IMR-90 (cell line): ENCODE results near the gene PRKAR1A. TPM values are rescaled to one million over a fixed set of nuclear protein-coding genes. Genes with fewer than 3 reads are reported as not detected.

Experiments
- ATAC-seq: fragments of 200-7000 bp; cut with Tn5 transposase; 2 replicates; pipeline ENCODE4 v1.9.1; 2020; ENCODE audit warnings: low read depth, mild to moderate bottlenecking, moderate library complexity
- BruUV-seq: library from RNA; stranded (reverse); fragments of 400-500 nt; replicated peaks from 2 replicates; lab custom pipeline; 2021; lab: Mats Ljungman, UMichigan
- CTCF ChIA-PET: fragments of 300-600 bp; formaldehyde crosslinking; extraction: SDS; loops from one replicate; lab custom pipeline; 2021; ENCODE audit warnings: antibody characterized with exemption; lab: Yijun Ruan, JAX
- POLR2A ChIA-PET: fragments of 300-600 bp; sonication (Branson Sonifier 250); formaldehyde crosslinking; loops from one replicate; lab custom pipeline; 2022; ENCODE audit warnings: antibody characterized with exemption; ENCODE audit not compliant: unreplicated experiment; lab: Charles Lee
- DNase-seq: peaks from one replicate; pipeline ENCODE4 v3.0.0; 2013
- H2AFZ ChIP-seq: replicated peaks from 2 replicates; pipeline ENCODE3; 2013; ENCODE audit warnings: low read length, mild to moderate bottlenecking; ENCODE audit not compliant: poor library complexity
- H2AK5ac ChIP-seq: 2 replicates; pipeline ENCODE4 v1.6.1; 2013; ENCODE audit warnings: low read depth, low read length, inconsistent platforms
- H2AK9ac ChIP-seq: replicated peaks from 2 replicates; pipeline ENCODE3; 2013; ENCODE audit warnings: mild to moderate bottlenecking, low read depth, low read length, moderate library complexity; ENCODE audit not compliant: poor library complexity
- H2BK120ac ChIP-seq: 2 replicates; pipeline ENCODE4 v1.6.1; 2013; ENCODE audit warnings: low read depth, low read length, inconsistent platforms
- H2BK15ac ChIP-seq: 3 replicates; pipeline ENCODE4 v1.6.1; 2013; ENCODE audit warnings: low read depth, low read length, inconsistent platforms
- H2BK20ac ChIP-seq: 2 replicates; pipeline ENCODE4 v1.6.1; 2013; ENCODE audit warnings: low read depth, mild to moderate bottlenecking, inconsistent platforms, low read length, moderate library complexity
- H2BK5ac ChIP-seq: 2 replicates; pipeline ENCODE4 v1.6.1; 2013; ENCODE audit warnings: mild to moderate bottlenecking, low read depth, low read length, inconsistent platforms; ENCODE audit not compliant: poor library complexity, severe bottlenecking
- H3K14ac ChIP-seq: replicated peaks from 2 replicates; pipeline ENCODE4 v1.6.1; 2013; ENCODE audit warnings: low read depth, low read length, inconsistent platforms
- H3K18ac ChIP-seq: 2 replicates; pipeline ENCODE4 v1.6.1; 2013; ENCODE audit warnings: low read depth, low read length, control low read depth
- H3K23ac ChIP-seq: 2 replicates; pipeline ENCODE4 v1.6.1; 2013; ENCODE audit warnings: low read depth, low read length, inconsistent platforms
- H3K27ac ChIP-seq: 2 replicates; pipeline ENCODE4 v1.5.1; 2013; ENCODE audit warnings: mild to moderate bottlenecking, control low read depth, low read length; ENCODE audit not compliant: insufficient read depth
- H3K27me3 ChIP-seq: 2 replicates; pipeline ENCODE4 v1.6.1; 2013; ENCODE audit warnings: low read length; ENCODE audit not compliant: control insufficient read depth, insufficient read depth
- H3K36me3 ChIP-seq: 2 replicates; pipeline ENCODE4 v1.6.1; 2013; ENCODE audit warnings: low read length, mixed read lengths; ENCODE audit not compliant: control insufficient read depth, insufficient read depth
- H3K4ac ChIP-seq: 2 replicates; pipeline ENCODE4 v1.6.1; 2013; ENCODE audit warnings: low read depth, low read length, inconsistent platforms
- H3K4me1 ChIP-seq: 2 replicates; pipeline ENCODE4 v1.6.1; 2013; ENCODE audit warnings: low read length, mixed read lengths; ENCODE audit not compliant: control insufficient read depth, insufficient read depth
- H3K4me2 ChIP-seq: 2 replicates; pipeline ENCODE4 v1.6.1; 2013; ENCODE audit warnings: low read depth, mild to moderate bottlenecking, control low read depth, low read length, moderate library complexity
- H3K4me3 ChIP-seq: 2 replicates; pipeline ENCODE4 v1.5.1; 2013; ENCODE audit warnings: low read depth, mild to moderate bottlenecking, control low read depth, low read length, moderate library complexity; ENCODE audit not compliant: insufficient read depth
- H3K56ac ChIP-seq: 2 replicates; pipeline ENCODE4 v1.6.1; 2013; ENCODE audit warnings: low read length, inconsistent platforms; ENCODE audit not compliant: insufficient read depth; ENCODE audit errors: extremely low read depth
- H3K79me1 ChIP-seq, 2 experiments: 2 replicates each; pipeline ENCODE4 v1.6.1; 2013; ENCODE audit warnings: low read length in 2 of 2, inconsistent platforms in 1 of 2, low read depth in 1 of 2
- H3K9ac ChIP-seq: 2 replicates; pipeline ENCODE4 v1.6.1; 2013; ENCODE audit warnings: low read depth, low read length, control low read depth
- H3K9me1 ChIP-seq: 2 replicates; pipeline ENCODE4 v1.6.1; 2013; ENCODE audit warnings: low read length, inconsistent platforms; ENCODE audit not compliant: insufficient read depth
- H3K9me3 ChIP-seq: 2 replicates; pipeline ENCODE4 v1.6.1; 2013; ENCODE audit warnings: low read length; ENCODE audit not compliant: control insufficient read depth, insufficient read depth
- H4K20me1 ChIP-seq: 2 replicates; pipeline ENCODE4 v1.6.1; 2013; ENCODE audit warnings: low read length, inconsistent platforms; ENCODE audit not compliant: insufficient read depth
- H4K5ac ChIP-seq: 2 replicates; pipeline ENCODE4 v1.6.1; 2013; ENCODE audit warnings: mild to moderate bottlenecking, low read depth, low read length, control low read depth
- H4K8ac ChIP-seq, 2 experiments: 2 replicates each; pipeline ENCODE4 v1.6.1; 2013; ENCODE audit warnings: low read depth in 2 of 2, low read length in 2 of 2, control low read depth in 1 of 2, inconsistent platforms in 1 of 2
- H4K91ac ChIP-seq: 2 replicates; pipeline ENCODE4 v1.6.1; 2013; ENCODE audit warnings: low read depth, low read length, inconsistent platforms; ENCODE audit not compliant: insufficient read depth
- BHLHE40 ChIP-seq: fragments of 150-350 bp; IDR thresholded peaks from 2 replicates; pipeline ENCODE4 v1.6.1; 2016; ENCODE audit warnings: mild to moderate bottlenecking, low read depth, low read length
- CEBPB ChIP-seq: IDR thresholded peaks from 2 replicates; pipeline ENCODE4 v1.6.1; 2012; ENCODE audit warnings: low read depth, low read length, improper control_type of control experiment
- CHD1 ChIP-seq: IDR thresholded peaks from 2 replicates; pipeline ENCODE4 v1.6.1; 2012; ENCODE audit warnings: low read depth, low read length, improper control_type of control experiment
- FOS ChIP-seq: fragments of 150-350 bp; IDR thresholded peaks from 2 replicates; pipeline ENCODE4 v1.6.1; 2016; ENCODE audit warnings: low read depth, low read length
- MAFK ChIP-seq: IDR thresholded peaks from 2 replicates; pipeline ENCODE4 v1.6.1; 2012; ENCODE audit warnings: low read depth, low read length, improper control_type of control experiment
- MAZ ChIP-seq: IDR thresholded peaks from 2 replicates; pipeline ENCODE4 v1.6.1; 2012; ENCODE audit warnings: low read depth, mild to moderate bottlenecking, low read length, improper control_type of control experiment, moderate library complexity, borderline replicate concordance
- MXI1 ChIP-seq: IDR thresholded peaks from 2 replicates; pipeline ENCODE4 v1.6.1; 2012; ENCODE audit warnings: low read depth, mild to moderate bottlenecking, low read length, moderate library complexity, borderline replicate concordance
- POLR2A ChIP-seq: IDR thresholded peaks from 2 replicates; pipeline ENCODE4 v1.6.1; 2012; ENCODE audit warnings: mild to moderate bottlenecking, low read depth, low read length
- RAD21 ChIP-seq: IDR thresholded peaks from 2 replicates; pipeline ENCODE4 v1.6.1; 2012; ENCODE audit warnings: low read length, improper control_type of control experiment
- RCOR1 ChIP-seq: IDR thresholded peaks from 2 replicates; pipeline ENCODE4 v1.6.1; 2012; ENCODE audit warnings: mild to moderate bottlenecking, low read length, improper control_type of control experiment; ENCODE audit not compliant: insufficient replicate concordance
- RFX5 ChIP-seq: IDR thresholded peaks from 2 replicates; pipeline ENCODE4 v1.8.0; 2012; ENCODE audit warnings: low read depth, mild to moderate bottlenecking, low read length, moderate library complexity
- SMC3 ChIP-seq: fragments of 150-350 bp; IDR thresholded peaks from 2 replicates; pipeline ENCODE4 v1.6.1; 2016; ENCODE audit warnings: low read depth, mild to moderate bottlenecking, antibody characterized with exemption, low read length, moderate library complexity
- WGBS, 2 experiments: methylation state at CpG; one replicate each; pipeline versions ENCODE4 v1.1.5 to v1.1.7; 2013; ENCODE audit warnings: missing lambda C conversion rate in 2 of 2; ENCODE audit not compliant: insufficient read length in 1 of 2; ENCODE audit errors: extremely low coverage in 2 of 2; 5-methylcytosine and 5-hydroxymethylcytosine counted together
- dilution Hi-C: fragments of 300-500 bp; cut with HindIII; formaldehyde crosslinking; loops from one replicate; pipeline ENCODE4 v1.14.3; 2018; ENCODE audit warnings: low sequenced_read_pairs; ENCODE audit not compliant: unreplicated experiment
- in situ Hi-C: fragments of 300-500 bp; cut with MboI; formaldehyde crosslinking; loops from 3 replicates; pipeline ENCODE4 v1.14.3; 2019; ENCODE audit warnings: low sequenced_read_pairs, inconsistent platforms, mixed read lengths
- intact Hi-C: fragments of 100-400 bp; cut with micrococcal nuclease; formaldehyde crosslinking; loops from 2 replicates; pipeline ENCODE4 v1.10.0; 2022
- polyA plus RNA-seq, 3 experiments: library from polyadenylated mRNA; depleted of rRNA; stranded (reverse); fragments of >200 nt; gene quantifications; 2 replicates each; pipeline ENCODE4 v1.2.3, GENCODE V29; 2012; ENCODE audit warnings: low replicate concordance in 1 of 3
- total RNA-seq: library from RNA; depleted of rRNA; stranded (reverse); fragments of >200 nt; gene quantifications from 2 replicates; pipeline ENCODE4 v1.2.3, GENCODE V29; 2012
- TF ChIP-seq, protein P1 (sequence below): fragments of 150-350 bp; IDR thresholded peaks from 2 replicates; pipeline ENCODE4 v1.6.1; 2017; ENCODE audit warnings: mild to moderate bottlenecking, antibody characterized with exemption, low read length, low read depth
- TF ChIP-seq, protein P2 (sequence below): conservative IDR thresholded peaks from 2 replicates; pipeline ENCODE4 v1.5.1; 2012; ENCODE audit warnings: mild to moderate bottlenecking, low read depth, low read length, improper control_type of control experiment
- TF ChIP-seq, protein P3 (sequence below): fragments of 150-350 bp; IDR thresholded peaks from 2 replicates; pipeline ENCODE4 v1.6.1; 2016; ENCODE audit warnings: low read depth, mild to moderate bottlenecking, low read length, moderate library complexity, borderline replicate concordance

Gene PRKAR1A
- total and polyA plus RNA-seq, 2 of the 4 experiments (the other 2 are of a cell fraction) = 145 to 256 TPM

DNA sequence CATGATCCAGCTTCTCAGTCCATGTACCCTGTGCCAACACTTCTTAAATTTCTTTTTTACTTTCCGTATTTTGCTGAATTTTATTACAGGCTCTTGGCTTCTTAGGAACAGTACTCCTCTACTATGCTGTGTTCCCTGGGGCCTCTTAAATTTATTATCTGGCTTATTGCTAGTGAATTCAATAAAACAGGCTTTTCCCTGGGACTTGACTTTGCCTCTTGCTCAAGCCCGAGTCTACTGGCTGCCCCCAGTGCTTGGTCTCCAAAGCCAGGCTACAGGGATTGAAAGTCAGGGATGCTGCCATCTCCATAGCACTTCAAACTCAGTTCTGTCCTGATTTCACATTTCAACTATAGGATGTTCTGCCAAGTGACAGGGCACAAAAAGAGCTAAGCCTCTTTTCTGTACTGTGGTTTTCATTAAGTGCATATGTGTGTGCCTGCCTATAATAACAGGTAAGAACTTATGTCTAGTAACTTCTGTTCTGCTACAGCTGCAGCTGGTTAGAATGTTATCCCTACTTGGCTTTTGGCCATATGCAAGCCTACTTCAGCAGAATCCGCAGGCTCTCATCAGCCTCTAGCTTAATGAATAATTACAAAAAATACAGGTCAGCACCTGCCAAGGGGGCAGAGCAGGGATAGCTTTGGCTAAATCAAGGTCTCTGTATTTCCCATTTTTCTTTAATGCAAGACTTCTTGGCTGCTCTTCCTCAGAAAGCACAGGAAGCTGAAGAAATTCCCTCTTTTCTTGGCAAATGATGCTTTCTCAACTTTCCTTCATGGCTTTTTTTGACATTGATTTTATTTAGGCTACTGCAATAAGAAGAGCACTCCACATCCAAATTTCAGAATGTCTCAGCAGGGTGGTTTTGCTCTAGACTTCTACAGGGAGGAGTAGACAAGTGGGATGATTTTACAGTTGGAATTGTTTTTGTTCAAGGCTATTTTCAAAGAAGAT is 80.7 kb downstream of the PRKAR1A start:
- dilution Hi-C loops (no loop called here), in situ Hi-C loops (no loop called here), intact Hi-C loops (no loop called here)
- Histone ChIP-seq H3K9ac (no peak overlapping the region), H3K27ac (no peak overlapping the region), H2AFZ (no peak overlapping the region), H3K36me3 (no peaks in the 10 kb centered on the region), H3K27me3 (peaks cover 8% of the 10 kb centered on the region), H2AK9ac (no peak overlapping the region), H3K4me3 (no peak overlapping the region), H2BK20ac (no peak overlapping the region), H4K91ac (no peak overlapping the region), H2BK120ac (no peak overlapping the region), H4K8ac (no peak overlapping the region), H4K5ac (no peak overlapping the region), H3K4me2 (no peak overlapping the region), H2BK5ac (no peak overlapping the region), H3K18ac (no peak overlapping the region), H3K9me1 (no peaks in the 10 kb centered on the region), H3K14ac (no peak overlapping the region), H3K23ac (no peak overlapping the region), H2AK5ac (no peak overlapping the region), H3K4me1 (no peaks in the 10 kb centered on the region), H3K56ac (no peak overlapping the region), H3K9me3 (0 out of 2 replicates have a peak, but pooled peaks cover 3% of the 10 kb centered on the region), H3K4ac (no peak overlapping the region), H4K20me1 (no peaks in the 10 kb centered on the region), H3K79me1 (no peaks in the 10 kb centered on the region), H2BK15ac (no peak overlapping the region)
- DNase-seq = no peak
- WGBS, 2 experiments = no CpG with 5 or more reads among the region's 3 CpGs
- no peak for ATAC-seq
- CTCF ChIA-PET = no interaction called here
- POLR2A ChIA-PET = no interaction called here
- TF ChIP-seq MXI1 (no peak), CHD1 (no peak), FOS (no peak), MAZ (no peak), CEBPB (no peak), RFX5 (no peak), MAFK (no peak), BHLHE40 (no peak), POLR2A (no peak), SMC3 (no peak), RAD21 (no peak), RCOR1 (no peak)
- TF ChIP-seq, protein P1, sequence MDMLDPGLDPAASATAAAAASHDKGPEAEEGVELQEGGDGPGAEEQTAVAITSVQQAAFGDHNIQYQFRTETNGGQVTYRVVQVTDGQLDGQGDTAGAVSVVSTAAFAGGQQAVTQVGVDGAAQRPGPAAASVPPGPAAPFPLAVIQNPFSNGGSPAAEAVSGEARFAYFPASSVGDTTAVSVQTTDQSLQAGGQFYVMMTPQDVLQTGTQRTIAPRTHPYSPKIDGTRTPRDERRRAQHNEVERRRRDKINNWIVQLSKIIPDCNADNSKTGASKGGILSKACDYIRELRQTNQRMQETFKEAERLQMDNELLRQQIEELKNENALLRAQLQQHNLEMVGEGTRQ = no peak
- TF ChIP-seq, protein P2, sequence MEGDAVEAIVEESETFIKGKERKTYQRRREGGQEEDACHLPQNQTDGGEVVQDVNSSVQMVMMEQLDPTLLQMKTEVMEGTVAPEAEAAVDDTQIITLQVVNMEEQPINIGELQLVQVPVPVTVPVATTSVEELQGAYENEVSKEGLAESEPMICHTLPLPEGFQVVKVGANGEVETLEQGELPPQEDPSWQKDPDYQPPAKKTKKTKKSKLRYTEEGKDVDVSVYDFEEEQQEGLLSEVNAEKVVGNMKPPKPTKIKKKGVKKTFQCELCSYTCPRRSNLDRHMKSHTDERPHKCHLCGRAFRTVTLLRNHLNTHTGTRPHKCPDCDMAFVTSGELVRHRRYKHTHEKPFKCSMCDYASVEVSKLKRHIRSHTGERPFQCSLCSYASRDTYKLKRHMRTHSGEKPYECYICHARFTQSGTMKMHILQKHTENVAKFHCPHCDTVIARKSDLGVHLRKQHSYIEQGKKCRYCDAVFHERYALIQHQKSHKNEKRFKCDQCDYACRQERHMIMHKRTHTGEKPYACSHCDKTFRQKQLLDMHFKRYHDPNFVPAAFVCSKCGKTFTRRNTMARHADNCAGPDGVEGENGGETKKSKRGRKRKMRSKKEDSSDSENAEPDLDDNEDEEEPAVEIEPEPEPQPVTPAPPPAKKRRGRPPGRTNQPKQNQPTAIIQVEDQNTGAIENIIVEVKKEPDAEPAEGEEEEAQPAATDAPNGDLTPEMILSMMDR = no peak
- TF ChIP-seq, protein P3, sequence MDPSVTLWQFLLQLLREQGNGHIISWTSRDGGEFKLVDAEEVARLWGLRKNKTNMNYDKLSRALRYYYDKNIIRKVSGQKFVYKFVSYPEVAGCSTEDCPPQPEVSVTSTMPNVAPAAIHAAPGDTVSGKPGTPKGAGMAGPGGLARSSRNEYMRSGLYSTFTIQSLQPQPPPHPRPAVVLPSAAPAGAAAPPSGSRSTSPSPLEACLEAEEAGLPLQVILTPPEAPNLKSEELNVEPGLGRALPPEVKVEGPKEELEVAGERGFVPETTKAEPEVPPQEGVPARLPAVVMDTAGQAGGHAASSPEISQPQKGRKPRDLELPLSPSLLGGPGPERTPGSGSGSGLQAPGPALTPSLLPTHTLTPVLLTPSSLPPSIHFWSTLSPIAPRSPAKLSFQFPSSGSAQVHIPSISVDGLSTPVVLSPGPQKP = no peak
- BruUV-seq = no TSS peak
